Activated CD4-positive, alpha-beta memory T cell treated with anti-CD3 and anti-CD28 coated beads, Interleukin-2, amount 10 ng/mL, durations not matched to agents 7 days and 5 days (primary cell): ENCODE results near the gene SLC6A20. TPM values are rescaled to one million over a fixed set of nuclear protein-coding genes. Genes with fewer than 3 reads are reported as not detected.

ENCODE experiments used
- CTCF ChIA-PET: fragments of 350-600 bp; sonication (Branson Sonifier 250); formaldehyde crosslinking; loops from one replicate; lab custom pipeline; 2021; ENCODE audit warnings: antibody characterized with exemption, inconsistent platforms; lab: Charles Lee
- POLR2A ChIA-PET: fragments of 350-600 bp; sonication (Branson Sonifier 250); formaldehyde crosslinking; loops from one replicate; lab custom pipeline; 2021; ENCODE audit warnings: antibody characterized with exemption; lab: Charles Lee
- DNase-seq: peaks from one replicate; pipeline ENCODE4 v3.0.0-alpha.2; 2020
- H3K27ac Mint-ChIP-seq: one replicate; pipeline ENCODE4 v1.8.0; 2021; ENCODE audit warnings: mild to moderate bottlenecking, mixed read lengths
- H3K27me3 Mint-ChIP-seq: one replicate; pipeline ENCODE4 v1.8.0; 2021; ENCODE audit warnings: mixed read lengths
- H3K36me3 Mint-ChIP-seq: one replicate; pipeline ENCODE4 v1.8.0; 2021; ENCODE audit warnings: low read depth, mixed read lengths
- H3K4me1 Mint-ChIP-seq: one replicate; pipeline ENCODE4 v1.8.0; 2021; ENCODE audit warnings: mixed read lengths
- H3K4me3 Mint-ChIP-seq: one replicate; pipeline ENCODE4 v1.8.0; 2021; ENCODE audit warnings: mild to moderate bottlenecking, mixed read lengths
- H3K9me3 Mint-ChIP-seq: one replicate; pipeline ENCODE4 v1.8.0; 2021; ENCODE audit warnings: mixed read lengths
- total RNA-seq, 2 experiments: library from RNA; stranded (reverse); gene quantifications; one replicate each; pipeline ENCODE4 v1.2.3, GENCODE V29; 2021

The SLC6A20 gene
- total RNA-seq, 2 experiments from 2014 or later = not detected

GRCh38 chr3:45712434-45713110 is 83.8 kb downstream of the SLC6A20 start:
- POLR2A ChIA-PET = no interaction called here
- H3K4me3 Mint-ChIP-seq = no peak overlapping the region

GRCh38 chr3:45711931-45712330 is 84.4 kb downstream of the SLC6A20 start:
- POLR2A ChIA-PET = no interaction called here
- no peak for DNase-seq
- CTCF ChIA-PET = no interaction called here
- Mint-ChIP-seq H3K27me3 (no peaks in the 10 kb centered on the region), H3K36me3 (peaks cover 67% of the 10 kb centered on the region), H3K4me1 (peaks cover 10% of the 10 kb centered on the region), H3K4me3 (no peak overlapping the region), H3K9me3 (no peaks in the 10 kb centered on the region), H3K27ac (no peak overlapping the region)

More at GRCh38 chr3:45712434-45713110, 83.8 kb downstream of the SLC6A20 start:
- Mint-ChIP-seq H3K36me3 (peaks cover 67% of the 10 kb centered on the region), H3K27me3 (no peaks in the 10 kb centered on the region), H3K4me1 (peaks cover 12% of the 10 kb centered on the region), H3K9me3 (no peaks in the 10 kb centered on the region), H3K27ac (no peak overlapping the region)
- CTCF ChIA-PET = no interaction called here
- DNase-seq = no peak

- Mint-ChIP-seq H3K27ac (no peak overlapping the region), H3K4me3 (no peak overlapping the region), H3K9me3 (no peaks in the 10 kb centered on the region), H3K27me3 (no peaks in the 10 kb centered on the region), H3K36me3 (peaks cover 58% of the 10 kb centered on the region), H3K4me1 (peaks cover 33% of the 10 kb centered on the region)
- no peak for DNase-seq
- ChIA-PET CTCF (interaction anchor here (1.1 to 1.4 kb wide), 2 partner anchors 12 to 28 kb away, joined by 4 to 5 read pairs; no protein-coding TSS in a partner anchor), POLR2A (interaction anchor here (1.6 to 2.8 kb wide), 3 partner anchors 9 to 202 kb away, joined by 3 to 9 read pairs (median 4); no protein-coding TSS in a partner anchor)
Measured at GRCh38 chr3:45705839-45706808, 90.2 kb downstream of the SLC6A20 start.

Other genes starting within 250 kb of the SLC6A20 start
- 10 to 100 TPM; 39.9 to 41.0 TPM for gene LIMD1, start 201.8 kb downstream of the SLC6A20 start, total RNA-seq
- 100 to 1,000 TPM; 101 to 103 TPM for gene SACM1L, start 107.1 kb downstream of the SLC6A20 start, total RNA-seq
- 1 to 10 TPM; 7.9 to 8.4 TPM for gene LZTFL1, start 45.6 kb upstream of the SLC6A20 start, total RNA-seq
- gene CCR9, start 90.0 kb upstream of the SLC6A20 start, total RNA-seq = under 1 TPM; 0.28 TPM
- 10 to 100 TPM; 53.8 to 58.8 TPM for gene CXCR6, start 146.9 kb upstream of the SLC6A20 start, total RNA-seq
- 10 to 100 TPM; 21.7 to 22.6 TPM for gene FYCO1, start 199.3 kb upstream of the SLC6A20 start, total RNA-seq
- not detected for gene XCR1, start 230.9 kb upstream of the SLC6A20 start, total RNA-seq